IgD-negative memory B cell (primary cell): ENCODE results near the gene COL25A1. TPM values are rescaled to one million over a fixed set of nuclear protein-coding genes. Genes with fewer than 3 reads are reported as not detected.

Experiments
- H3K27ac Mint-ChIP-seq, 3 donors: one replicate each; pipeline ENCODE4 v1.8.0; 2020 to 2022; ENCODE audit warnings: mild to moderate bottlenecking in 3 of 3, mixed read lengths in 3 of 3, moderate library complexity in 1 of 3
- H3K27me3 Mint-ChIP-seq: one replicate; pipeline ENCODE4 v1.8.0; 2021; ENCODE audit warnings: mixed read lengths
- H3K36me3 Mint-ChIP-seq: one replicate; pipeline ENCODE4 v1.8.0; 2020; ENCODE audit warnings: mild to moderate bottlenecking, mixed read lengths
- H3K4me1 Mint-ChIP-seq, 3 donors: one replicate each; pipeline ENCODE4 v1.8.0; 2020 to 2022; ENCODE audit warnings: mixed read lengths in 3 of 3, mild to moderate bottlenecking in 1 of 3
- H3K4me3 Mint-ChIP-seq, 4 donors: one replicate each; pipeline ENCODE4 v1.8.0; 2020 to 2022; ENCODE audit warnings: mild to moderate bottlenecking in 4 of 4, mixed read lengths in 4 of 4, moderate library complexity in 3 of 4
- H3K9me3 Mint-ChIP-seq, 3 donors: one replicate each; pipeline ENCODE4 v1.8.0; 2020 to 2021; ENCODE audit warnings: mixed read lengths in 3 of 3, mild to moderate bottlenecking in 1 of 3
- polyA plus RNA-seq: library from polyadenylated mRNA; unstranded; fragments of 300-500 nt; fragmentation: Illumina TruSeq; gene quantifications from one replicate; pipeline ENCODE4 v1.2.3, GENCODE V29; 2021

COL25A1 gene
- polyA plus RNA-seq, 1 donor from 2014 or later: not detected

GRCh38 chr4:108901291-108901690 lies 401.2 kb downstream of the COL25A1 start:
- H3K4me3 Mint-ChIP-seq: no peak overlapping the region
- peaks cover 2% of the 10 kb centered on the region for H3K27me3 Mint-ChIP-seq
- H3K4me1 Mint-ChIP-seq: no peaks in the 10 kb centered on the region
- no peaks in the 10 kb centered on the region for H3K36me3 Mint-ChIP-seq
- H3K27ac Mint-ChIP-seq: no peak overlapping the region
- no peaks in the 10 kb centered on the region for H3K9me3 Mint-ChIP-seq

GRCh38 chr4:108900018-108900580 lies 402.4 kb downstream of the COL25A1 start:
- peaks cover 2% of the 10 kb centered on the region for H3K27me3 Mint-ChIP-seq
- H3K36me3 Mint-ChIP-seq: no peaks in the 10 kb centered on the region
- no peaks in the 10 kb centered on the region for H3K4me1 Mint-ChIP-seq
- no peak overlapping the region for H3K4me3 Mint-ChIP-seq
- H3K27ac Mint-ChIP-seq: no peak overlapping the region
- H3K9me3 Mint-ChIP-seq: no peaks in the 10 kb centered on the region

GRCh38 chr4:108893468-108893867 lies 409.0 kb downstream of the COL25A1 start:
- no peaks in the 10 kb centered on the region for H3K4me1 Mint-ChIP-seq
- H3K9me3 Mint-ChIP-seq: no peaks in the 10 kb centered on the region
- H3K27me3 Mint-ChIP-seq: peaks cover 4% of the 10 kb centered on the region
- H3K36me3 Mint-ChIP-seq: no peaks in the 10 kb centered on the region
- H3K4me3 Mint-ChIP-seq: no peak overlapping the region
- H3K27ac Mint-ChIP-seq: no peak overlapping the region

- Mint-ChIP-seq H3K9me3 (no peaks in the 10 kb centered on the region), H3K4me3 (no peak overlapping the region), H3K36me3 (no peaks in the 10 kb centered on the region), H3K27me3 (peaks cover 6% of the 10 kb centered on the region), H3K4me1 (no peaks in the 10 kb centered on the region), H3K27ac (no peak overlapping the region)
Measured at GRCh38 chr4:108891896-108892590, 410.4 kb downstream of the COL25A1 start.

GRCh38 chr4:108890484-108890881 lies 412.0 kb downstream of the COL25A1 start:
- no peaks in the 10 kb centered on the region for H3K9me3 Mint-ChIP-seq
- no peak overlapping the region for H3K27ac Mint-ChIP-seq
- peaks cover 8% of the 10 kb centered on the region for H3K27me3 Mint-ChIP-seq
- H3K36me3 Mint-ChIP-seq: no peaks in the 10 kb centered on the region
- H3K4me3 Mint-ChIP-seq: no peak overlapping the region
- H3K4me1 Mint-ChIP-seq: no peaks in the 10 kb centered on the region

GRCh38 chr4:108889696-108890483 lies 412.6 kb downstream of the COL25A1 start:
- Mint-ChIP-seq H3K27ac (no peak overlapping the region), H3K27me3 (peaks cover 8% of the 10 kb centered on the region), H3K4me3 (no peak overlapping the region), H3K4me1 (no peaks in the 10 kb centered on the region), H3K9me3 (no peaks in the 10 kb centered on the region), H3K36me3 (no peaks in the 10 kb centered on the region)

- Mint-ChIP-seq H3K27me3 (peaks cover 8% of the 10 kb centered on the region), H3K9me3 (no peaks in the 10 kb centered on the region), H3K4me1 (no peaks in the 10 kb centered on the region), H3K4me3 (no peak overlapping the region), H3K36me3 (no peaks in the 10 kb centered on the region), H3K27ac (no peak overlapping the region)
Measured at GRCh38 chr4:108888769-108889168, 413.7 kb downstream of the COL25A1 start.

- no peaks in the 10 kb centered on the region for H3K4me1 Mint-ChIP-seq
- H3K4me3 Mint-ChIP-seq: no peak overlapping the region
- H3K27me3 Mint-ChIP-seq: peaks cover 8% of the 10 kb centered on the region
- H3K27ac Mint-ChIP-seq: no peak overlapping the region
- no peaks in the 10 kb centered on the region for H3K36me3 Mint-ChIP-seq
- no peaks in the 10 kb centered on the region for H3K9me3 Mint-ChIP-seq
Measured at GRCh38 chr4:108887034-108887433, 415.4 kb downstream of the COL25A1 start.

- Mint-ChIP-seq H3K27ac (no peak overlapping the region), H3K27me3 (peaks cover 7% of the 10 kb centered on the region), H3K36me3 (no peaks in the 10 kb centered on the region), H3K4me3 (no peak overlapping the region), H3K9me3 (no peaks in the 10 kb centered on the region), H3K4me1 (no peaks in the 10 kb centered on the region)
Measured at GRCh38 chr4:108885211-108885610, 417.2 kb downstream of the COL25A1 start.

- no peaks in the 10 kb centered on the region for H3K9me3 Mint-ChIP-seq
- H3K27me3 Mint-ChIP-seq: peaks cover 7% of the 10 kb centered on the region
Measured at GRCh38 chr4:108884596-108884995, 417.9 kb downstream of the COL25A1 start.

GRCh38 chr4:108881986-108882385 lies 420.5 kb downstream of the COL25A1 start:
- Mint-ChIP-seq H3K4me3 (no peak overlapping the region), H3K36me3 (no peaks in the 10 kb centered on the region), H3K9me3 (peaks cover 0 to 2% (median 0%) of the 10 kb centered on the region in 3 donors), H3K4me1 (no peaks in the 10 kb centered on the region), H3K27me3 (peaks cover 1% of the 10 kb centered on the region), H3K27ac (no peak overlapping the region)

More at GRCh38 chr4:108884596-108884995, 417.9 kb downstream of the COL25A1 start:
- Mint-ChIP-seq H3K4me1 (no peaks in the 10 kb centered on the region), H3K4me3 (no peak overlapping the region), H3K27ac (no peak overlapping the region), H3K36me3 (no peaks in the 10 kb centered on the region)

- no peak overlapping the region for H3K4me3 Mint-ChIP-seq
- no peaks in the 10 kb centered on the region for H3K36me3 Mint-ChIP-seq
- H3K27ac Mint-ChIP-seq: no peak overlapping the region
- H3K4me1 Mint-ChIP-seq: no peaks in the 10 kb centered on the region
- no peaks in the 10 kb centered on the region for H3K27me3 Mint-ChIP-seq
- H3K9me3 Mint-ChIP-seq: peaks cover 0 to 2% (median 0%) of the 10 kb centered on the region in 3 donors
Measured at GRCh38 chr4:108881190-108881589, 421.3 kb downstream of the COL25A1 start.

GRCh38 chr4:108878806-108879205 lies 423.7 kb downstream of the COL25A1 start:
- Mint-ChIP-seq H3K27ac (no peak overlapping the region), H3K9me3 (peaks cover 0 to 2% (median 0%) of the 10 kb centered on the region in 3 donors), H3K4me3 (no peak overlapping the region), H3K4me1 (no peaks in the 10 kb centered on the region), H3K27me3 (peaks cover 4% of the 10 kb centered on the region), H3K36me3 (no peaks in the 10 kb centered on the region)

- H3K4me3 Mint-ChIP-seq: no peak overlapping the region
Measured at GRCh38 chr4:108877821-108878220, 424.6 kb downstream of the COL25A1 start.

GRCh38 chr4:108874806-108875205 lies 427.7 kb downstream of the COL25A1 start:
- Mint-ChIP-seq H3K27ac (no peak overlapping the region), H3K36me3 (no peaks in the 10 kb centered on the region), H3K4me3 (no peak overlapping the region), H3K9me3 (peaks cover 0 to 2% (median 0%) of the 10 kb centered on the region in 3 donors), H3K27me3 (peaks cover 4% of the 10 kb centered on the region), H3K4me1 (no peaks in the 10 kb centered on the region)

More at GRCh38 chr4:108877821-108878220, 424.6 kb downstream of the COL25A1 start:
- H3K27me3 Mint-ChIP-seq: peaks cover 4% of the 10 kb centered on the region
- H3K4me1 Mint-ChIP-seq: no peaks in the 10 kb centered on the region
- peaks cover 0 to 2% (median 0%) of the 10 kb centered on the region in 3 donors for H3K9me3 Mint-ChIP-seq
- no peaks in the 10 kb centered on the region for H3K36me3 Mint-ChIP-seq
- H3K27ac Mint-ChIP-seq: no peak overlapping the region
